Fibroblast of pulmonary artery (primary cell): ENCODE results near the gene RNF144A.

ENCODE experiments used
- DNase-seq: peaks from one replicate; pipeline ENCODE4 v3.0.0-alpha.2; 2010; ENCODE audit warnings: low read depth
- H3K4me3 ChIP-seq: replicated peaks from 2 replicates; pipeline ENCODE4 v1.5.1; 2011; ENCODE audit warnings: low read depth, mild to moderate bottlenecking, control low read depth, low read length, moderate library complexity
- TF ChIP-seq, protein P1 (sequence below): IDR thresholded peaks from 2 replicates; pipeline ENCODE4 v1.5.1; 2011; ENCODE audit warnings: mild to moderate bottlenecking, control low read depth, low read length, inconsistent platforms; ENCODE audit errors: missing control alignments

RNF144A gene

DNA sequence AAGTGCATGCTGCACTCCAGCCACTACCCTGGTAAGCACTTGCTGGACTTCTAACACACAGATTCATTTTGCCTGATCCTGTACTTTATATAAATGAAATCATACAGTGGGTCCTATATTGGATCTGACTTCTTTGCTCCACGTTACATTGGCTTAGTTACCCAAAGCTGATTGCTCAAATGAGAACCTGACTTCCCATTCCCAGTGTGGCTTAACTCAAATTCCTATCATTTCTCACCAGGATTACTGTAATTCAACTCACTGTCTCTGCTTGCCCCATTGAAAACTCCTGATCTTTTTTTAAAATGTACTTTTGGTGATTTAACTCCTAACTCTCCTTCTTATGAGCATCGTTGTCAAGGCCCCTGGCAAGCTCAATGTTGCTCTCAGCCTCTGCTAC lies 38.2 kb upstream of the RNF144A start:
- DNase-seq: no peak
- TF ChIP-seq, protein P1, sequence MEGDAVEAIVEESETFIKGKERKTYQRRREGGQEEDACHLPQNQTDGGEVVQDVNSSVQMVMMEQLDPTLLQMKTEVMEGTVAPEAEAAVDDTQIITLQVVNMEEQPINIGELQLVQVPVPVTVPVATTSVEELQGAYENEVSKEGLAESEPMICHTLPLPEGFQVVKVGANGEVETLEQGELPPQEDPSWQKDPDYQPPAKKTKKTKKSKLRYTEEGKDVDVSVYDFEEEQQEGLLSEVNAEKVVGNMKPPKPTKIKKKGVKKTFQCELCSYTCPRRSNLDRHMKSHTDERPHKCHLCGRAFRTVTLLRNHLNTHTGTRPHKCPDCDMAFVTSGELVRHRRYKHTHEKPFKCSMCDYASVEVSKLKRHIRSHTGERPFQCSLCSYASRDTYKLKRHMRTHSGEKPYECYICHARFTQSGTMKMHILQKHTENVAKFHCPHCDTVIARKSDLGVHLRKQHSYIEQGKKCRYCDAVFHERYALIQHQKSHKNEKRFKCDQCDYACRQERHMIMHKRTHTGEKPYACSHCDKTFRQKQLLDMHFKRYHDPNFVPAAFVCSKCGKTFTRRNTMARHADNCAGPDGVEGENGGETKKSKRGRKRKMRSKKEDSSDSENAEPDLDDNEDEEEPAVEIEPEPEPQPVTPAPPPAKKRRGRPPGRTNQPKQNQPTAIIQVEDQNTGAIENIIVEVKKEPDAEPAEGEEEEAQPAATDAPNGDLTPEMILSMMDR: no peak
- H3K4me3 ChIP-seq: no peak overlapping the region

DNA sequence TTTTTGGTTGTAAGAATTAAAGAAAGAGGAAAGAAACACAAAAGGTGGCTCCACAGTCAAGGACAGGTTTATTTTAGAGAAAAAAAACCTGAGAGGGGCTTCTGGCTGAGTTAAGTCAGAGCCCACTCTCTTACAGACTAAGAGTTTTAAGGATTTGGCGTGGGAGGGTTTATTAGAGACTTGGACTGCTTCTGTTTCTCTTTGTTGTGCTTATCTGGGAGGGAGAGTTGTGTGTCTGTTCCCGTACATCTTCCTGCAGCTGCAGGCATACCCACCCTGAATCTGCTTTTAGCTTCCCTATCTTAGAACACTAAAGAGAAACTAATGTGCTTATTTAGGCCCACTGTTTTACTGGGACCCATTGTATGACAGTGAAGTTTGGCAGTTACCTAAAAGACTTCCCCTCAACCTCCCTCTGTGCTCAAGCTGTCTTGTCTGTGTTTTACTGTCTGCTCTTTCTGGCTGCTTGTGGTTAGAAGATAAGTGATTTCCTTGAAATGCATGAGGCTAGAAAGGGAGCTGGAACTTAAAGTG lies 36.9 kb upstream of the RNF144A start:
- no peak overlapping the region for H3K4me3 ChIP-seq
- DNase-seq: no peak
- TF ChIP-seq, protein P1: no peak

DNA sequence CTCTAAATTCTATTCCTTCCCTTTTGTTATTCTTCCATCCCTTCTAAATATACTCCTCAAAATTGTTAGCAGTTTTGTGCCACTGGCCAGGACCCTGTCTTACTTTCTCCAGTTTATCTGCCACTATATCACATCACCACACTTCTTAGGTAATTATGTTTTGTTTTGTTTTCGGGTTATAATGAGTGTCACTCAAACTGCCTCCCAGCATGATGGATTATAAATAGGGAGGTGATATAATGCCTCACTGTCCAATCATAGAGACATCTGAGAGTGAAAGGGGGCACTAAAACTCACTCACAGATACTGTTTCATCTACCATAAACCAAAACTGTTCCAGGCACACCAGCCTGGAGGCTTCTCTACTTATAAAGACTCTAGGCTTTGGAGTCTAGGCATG lies 36.2 kb upstream of the RNF144A start:
- DNase-seq: no peak
- TF ChIP-seq, protein P1: no peak
- no peak overlapping the region for H3K4me3 ChIP-seq

DNA sequence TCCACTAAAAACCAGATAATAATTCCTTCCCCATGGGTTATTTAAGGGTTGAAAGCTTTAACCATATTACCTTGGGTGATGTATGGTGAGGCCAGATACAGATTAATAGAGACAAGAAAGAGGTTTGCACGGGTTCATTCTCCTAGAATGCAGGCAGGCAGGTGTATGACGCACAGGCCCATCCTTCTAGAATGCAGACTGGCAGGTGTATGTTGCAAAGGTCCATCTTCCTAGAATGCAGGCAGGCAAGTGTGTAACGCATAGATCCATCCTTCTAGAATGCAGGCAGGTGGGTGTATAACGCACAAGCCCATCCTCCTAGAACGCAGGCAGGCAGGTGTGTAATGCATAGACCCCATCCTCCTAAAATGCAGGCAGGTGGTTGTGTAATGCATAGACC lies 35.7 kb upstream of the RNF144A start:
- TF ChIP-seq, protein P1: no peak
- H3K4me3 ChIP-seq: no peak overlapping the region
- DNase-seq: no peak

DNA sequence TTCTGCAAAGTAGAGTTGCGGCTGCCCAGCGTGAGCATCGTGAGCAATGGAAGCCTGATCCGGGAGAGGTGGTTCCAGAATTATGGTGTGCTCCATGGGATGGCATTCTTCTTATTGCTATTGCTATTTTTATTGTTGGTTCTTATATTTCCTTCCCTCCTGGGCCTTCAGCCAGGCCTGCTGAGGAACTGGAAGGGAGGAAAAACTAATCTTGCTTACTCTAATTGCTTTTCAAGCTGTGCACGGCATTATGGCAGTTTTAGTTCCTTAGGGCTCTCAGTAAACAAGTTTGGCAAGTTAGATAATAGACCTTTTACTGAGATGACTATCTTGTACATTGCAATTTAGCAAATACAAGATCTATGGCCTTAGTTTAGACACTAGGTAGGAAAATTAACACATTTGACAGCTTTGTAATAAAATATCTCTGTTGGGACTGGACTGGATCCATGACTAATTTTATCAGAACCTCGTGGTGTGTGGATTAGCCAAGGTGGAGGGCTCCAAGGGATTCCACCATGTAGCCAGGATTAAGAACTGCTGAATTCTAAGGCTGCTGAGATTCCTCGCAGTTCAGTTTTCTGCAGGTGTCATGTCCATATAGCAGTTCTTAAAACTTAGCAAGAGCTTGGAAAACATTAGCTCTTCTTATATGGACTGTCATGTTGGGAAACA lies 33.6 kb upstream of the RNF144A start:
- TF ChIP-seq, protein P1: no peak
- no peak overlapping the region for H3K4me3 ChIP-seq
- no peak for DNase-seq

DNA sequence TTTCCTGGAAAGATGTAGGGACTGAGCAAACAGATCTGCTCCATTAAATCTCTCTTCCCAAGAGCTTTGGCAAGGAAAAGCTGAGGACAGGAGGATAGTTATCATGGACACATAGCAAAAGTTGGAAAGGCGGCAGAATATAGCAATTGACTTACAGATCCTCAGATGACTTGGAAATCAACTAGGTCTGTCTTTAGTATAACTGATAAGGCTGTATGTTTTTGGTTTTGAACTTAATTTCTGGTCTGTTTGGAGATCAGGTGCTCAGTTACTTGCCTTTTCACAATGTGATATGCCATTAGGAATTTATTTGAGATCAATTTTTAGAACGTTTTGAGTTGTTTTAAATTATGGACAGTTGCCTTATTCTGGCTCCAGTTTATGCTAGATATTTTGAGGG lies 31.7 kb upstream of the RNF144A start:
- TF ChIP-seq, protein P1: no peak
- H3K4me3 ChIP-seq: no peak overlapping the region
- DNase-seq: no peak

DNA sequence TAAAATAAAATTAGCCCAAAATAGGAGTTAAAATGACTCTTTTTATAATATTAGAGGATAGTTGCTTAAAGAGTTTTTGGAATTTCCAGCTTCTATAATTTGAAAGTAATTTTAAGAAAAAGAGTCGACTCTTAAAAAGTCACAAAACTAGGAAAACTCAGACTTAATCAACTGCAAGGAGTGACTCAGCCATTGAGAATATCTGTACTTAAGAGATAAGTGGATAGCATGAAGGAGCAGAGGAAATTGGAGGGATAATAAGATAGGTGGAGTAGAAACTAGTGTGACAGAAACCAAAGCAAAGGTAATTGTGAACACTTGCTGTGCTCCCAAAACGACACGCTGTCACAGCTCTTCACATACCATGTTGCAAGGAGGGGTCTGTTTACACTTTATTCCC lies 31.2 kb upstream of the RNF144A start:
- TF ChIP-seq, protein P1: no peak
- no peak for DNase-seq

More for the DNA sequence above, 31.2 kb upstream of the RNF144A start:
- no peak overlapping the region for H3K4me3 ChIP-seq
